Memory B cell (primary cell): ENCODE results near the gene CLVS2.

Source experiments
- ATAC-seq: fragments of 150-1000 bp; cut with Tn5 transposase; 2 replicates; pipeline ENCODE4 v1.10.0; 2021; ENCODE audit warnings: low read depth, mild to moderate bottlenecking, moderate library complexity
- DNase-seq, 2 donors: peaks; one replicate each; pipeline ENCODE4 v3.0.0; 2022; ENCODE audit warnings: low spot score in 2 of 2
- H3K27ac Mint-ChIP-seq: one replicate; pipeline ENCODE4 v1.8.0; 2022; ENCODE audit warnings: mild to moderate bottlenecking, moderate library complexity, mixed read lengths
- H3K27me3 Mint-ChIP-seq: one replicate; pipeline ENCODE4 v1.8.0; 2022; ENCODE audit warnings: mixed read lengths
- H3K36me3 Mint-ChIP-seq: one replicate; pipeline ENCODE4 v1.8.0; 2022; ENCODE audit warnings: mild to moderate bottlenecking, mixed read lengths
- H3K4me1 Mint-ChIP-seq: one replicate; pipeline ENCODE4 v1.8.0; 2022; ENCODE audit warnings: mixed read lengths
- H3K4me3 Mint-ChIP-seq: one replicate; pipeline ENCODE4 v1.8.0; 2022; ENCODE audit warnings: mild to moderate bottlenecking, moderate library complexity, mixed read lengths
- H3K9me3 Mint-ChIP-seq: one replicate; pipeline ENCODE4 v1.8.0; 2022; ENCODE audit warnings: mixed read lengths

Gene CLVS2, protein sequence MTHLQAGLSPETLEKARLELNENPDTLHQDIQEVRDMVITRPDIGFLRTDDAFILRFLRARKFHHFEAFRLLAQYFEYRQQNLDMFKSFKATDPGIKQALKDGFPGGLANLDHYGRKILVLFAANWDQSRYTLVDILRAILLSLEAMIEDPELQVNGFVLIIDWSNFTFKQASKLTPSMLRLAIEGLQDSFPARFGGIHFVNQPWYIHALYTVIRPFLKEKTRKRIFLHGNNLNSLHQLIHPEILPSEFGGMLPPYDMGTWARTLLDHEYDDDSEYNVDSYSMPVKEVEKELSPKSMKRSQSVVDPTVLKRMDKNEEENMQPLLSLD

DNA sequence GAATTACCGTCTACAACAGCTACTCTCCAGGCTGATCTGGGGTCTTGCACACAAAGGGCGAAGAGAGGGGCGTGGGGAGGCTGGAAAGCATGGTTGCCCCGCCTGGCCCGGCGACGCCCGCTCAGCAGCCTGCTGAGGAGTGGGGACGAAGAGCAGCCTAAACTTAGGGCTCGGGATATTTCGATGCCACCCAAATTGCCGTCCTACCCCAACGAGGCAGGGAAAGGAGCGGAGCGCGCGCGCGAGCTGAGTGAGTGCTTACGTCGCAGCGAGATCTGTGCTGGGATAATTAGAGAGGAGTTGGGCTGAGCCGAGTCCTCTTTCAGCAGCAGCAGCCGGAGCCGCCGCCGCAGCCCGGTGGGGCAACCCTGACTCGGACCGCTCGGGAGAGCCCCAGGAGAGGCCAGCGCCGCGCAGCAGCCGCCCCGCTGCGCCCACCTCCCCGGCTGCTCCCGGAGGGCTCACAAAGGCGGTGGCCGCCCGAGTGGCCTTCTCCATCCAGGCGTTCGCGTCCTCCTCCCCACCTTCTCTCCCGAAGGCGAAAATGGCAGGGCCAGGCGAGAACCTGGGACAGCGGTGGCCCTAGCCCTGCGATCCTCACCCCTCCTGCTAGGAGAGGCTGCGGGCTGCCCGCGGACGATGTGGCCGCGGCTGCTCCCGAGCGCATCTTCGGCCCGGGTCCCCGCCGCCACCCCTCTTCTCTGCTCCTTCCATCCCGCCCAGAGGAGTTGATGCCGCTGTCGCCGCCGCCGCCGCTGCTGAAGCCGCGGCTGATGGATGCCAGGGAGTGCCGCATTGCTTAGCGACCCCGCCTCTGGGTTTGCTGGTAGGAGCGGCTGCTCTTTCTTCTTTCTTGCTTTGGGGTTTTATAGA lies at the start of gene CLVS2:
Gene CLVS2 (plus strand): TSS at position 315 of the 873 bp plus-strand sequence. CDS start 1,543 bp downstream, outside the sequence.
- Mint-ChIP-seq H3K27me3 (peaks cover 9% of the 10 kb centered on the region), H3K27ac (no peak within 1 kb of the TSS), H3K4me3 (no peak within 1 kb of the TSS), H3K9me3 (peaks cover 2% of the 10 kb centered on the region), H3K36me3 (no peaks in the 10 kb centered on the region), H3K4me1 (no peaks in the 10 kb centered on the region)
- no peak for ATAC-seq
- no peak for DNase-seq

- H3K9me3 Mint-ChIP-seq: no peaks in the 10 kb centered on the region
- no peaks in the 10 kb centered on the region for H3K4me1 Mint-ChIP-seq
- H3K36me3 Mint-ChIP-seq: no peaks in the 10 kb centered on the region
- no peaks in the 10 kb centered on the region for H3K27me3 Mint-ChIP-seq
- ATAC-seq (no peak), DNase-seq (no peak)
- no peak overlapping the region for H3K27ac Mint-ChIP-seq
- H3K4me3 Mint-ChIP-seq: no peak overlapping the region
These were observed 48.7 kb upstream of the CLVS2 start for GRCh38 chr6:122947355-122947754.

GRCh38 chr6:122953766-122954165 lies 42.3 kb upstream of the CLVS2 start:
- no peaks in the 10 kb centered on the region for H3K27me3 Mint-ChIP-seq
- DNase-seq (no peak), ATAC-seq (no peak)
- H3K27ac Mint-ChIP-seq: no peak overlapping the region
- no peaks in the 10 kb centered on the region for H3K36me3 Mint-ChIP-seq
- peaks cover 6% of the 10 kb centered on the region for H3K9me3 Mint-ChIP-seq
- no peaks in the 10 kb centered on the region for H3K4me1 Mint-ChIP-seq
- no peak overlapping the region for H3K4me3 Mint-ChIP-seq

- H3K27ac Mint-ChIP-seq: no peak overlapping the region
- no peaks in the 10 kb centered on the region for H3K36me3 Mint-ChIP-seq
- no peak overlapping the region for H3K4me3 Mint-ChIP-seq
- no peak for ATAC-seq
- no peaks in the 10 kb centered on the region for H3K27me3 Mint-ChIP-seq
- no peaks in the 10 kb centered on the region for H3K4me1 Mint-ChIP-seq
- no peak for DNase-seq
- H3K9me3 Mint-ChIP-seq: peaks cover 11% of the 10 kb centered on the region
These were observed 39.7 kb upstream of the CLVS2 start for GRCh38 chr6:122956376-122956775.

DNA sequence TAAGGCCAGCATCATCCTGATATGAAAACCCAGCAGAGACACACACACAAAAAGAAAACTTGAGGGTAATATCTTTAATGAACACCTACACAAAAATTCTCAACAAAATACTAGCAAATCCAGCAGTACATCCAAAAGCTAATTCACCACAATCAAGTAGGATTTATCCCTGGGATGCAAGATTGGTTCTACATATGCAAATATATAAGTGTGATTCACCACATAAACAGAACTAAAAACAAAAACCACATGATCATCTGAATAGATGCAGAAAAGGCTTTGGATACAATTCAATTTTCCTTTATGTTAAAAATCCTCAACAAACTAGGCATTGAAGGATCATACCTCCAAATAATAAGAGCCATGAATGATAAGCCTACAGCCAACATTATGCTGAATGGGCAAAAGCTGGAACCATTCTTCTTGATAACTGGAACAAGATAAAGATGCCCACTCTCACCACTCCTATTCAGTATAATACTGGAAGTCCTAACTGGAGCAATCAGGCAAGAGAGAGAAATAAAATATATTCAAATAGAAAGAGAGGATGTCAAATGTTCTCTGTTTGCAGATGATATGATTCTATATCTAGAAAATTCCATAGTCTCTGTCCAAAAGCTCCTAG lies 33.9 kb upstream of the CLVS2 start:
- ATAC-seq (no peak), DNase-seq (no peak)
- H3K9me3 Mint-ChIP-seq: peaks cover 8% of the 10 kb centered on the region
- H3K27ac Mint-ChIP-seq: no peak overlapping the region
- H3K4me3 Mint-ChIP-seq: no peak overlapping the region
- H3K36me3 Mint-ChIP-seq: no peaks in the 10 kb centered on the region
- no peaks in the 10 kb centered on the region for H3K4me1 Mint-ChIP-seq
- no peaks in the 10 kb centered on the region for H3K27me3 Mint-ChIP-seq

DNA sequence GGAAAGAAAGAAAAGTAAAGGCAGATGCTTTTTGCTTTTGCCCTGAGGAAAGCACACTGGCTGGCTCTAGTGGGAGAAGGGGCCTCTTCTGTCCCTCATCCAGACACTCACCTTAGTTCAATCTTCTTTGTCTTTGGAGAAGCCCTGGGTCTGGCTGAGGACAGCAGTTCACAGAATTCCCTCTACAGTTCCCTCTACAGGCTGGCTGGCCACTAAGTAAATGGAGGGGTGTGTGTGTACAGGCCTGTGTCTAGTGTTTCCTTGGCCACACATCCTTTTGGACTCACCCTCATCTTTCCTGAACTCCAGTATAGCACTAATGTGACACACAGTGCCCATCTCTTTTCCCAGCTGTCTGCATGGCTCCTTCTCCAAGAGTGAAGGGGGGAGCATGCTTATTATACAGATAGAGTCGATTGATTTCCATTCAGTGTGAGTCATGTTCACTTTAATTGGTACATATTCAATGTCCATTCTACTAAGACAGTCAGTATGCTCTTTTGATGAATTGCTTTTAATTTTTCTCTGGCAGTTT lies 26.0 kb upstream of the CLVS2 start:
- ATAC-seq (no peak), DNase-seq (no peak)
- Mint-ChIP-seq H3K27ac (no peak overlapping the region), H3K36me3 (no peaks in the 10 kb centered on the region), H3K27me3 (no peaks in the 10 kb centered on the region), H3K4me1 (peaks cover 4% of the 10 kb centered on the region), H3K4me3 (no peak overlapping the region), H3K9me3 (no peaks in the 10 kb centered on the region)

DNA sequence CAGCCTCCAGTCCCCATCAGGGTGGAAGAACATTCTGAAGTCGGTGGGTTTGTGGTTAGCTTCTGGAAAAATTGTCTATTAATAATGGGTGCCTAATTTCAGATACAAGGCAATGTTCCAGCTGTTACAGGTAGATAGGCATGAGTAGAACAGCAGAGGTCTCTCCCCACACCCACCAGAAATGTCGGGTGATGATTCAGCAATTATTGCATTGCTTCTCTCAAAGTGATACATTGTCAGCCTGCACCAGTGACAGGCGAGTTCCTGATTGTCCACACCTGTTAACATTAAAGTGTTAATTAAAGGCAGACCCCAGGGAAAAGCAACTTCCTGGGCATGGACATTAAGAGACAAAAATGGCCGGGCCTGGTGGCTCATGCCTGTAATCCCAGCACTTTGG lies 18.9 kb upstream of the CLVS2 start:
- Mint-ChIP-seq H3K4me1 (peaks cover 4% of the 10 kb centered on the region), H3K4me3 (no peak overlapping the region), H3K9me3 (no peaks in the 10 kb centered on the region), H3K27me3 (no peaks in the 10 kb centered on the region), H3K27ac (no peak overlapping the region), H3K36me3 (no peaks in the 10 kb centered on the region)
- DNase-seq (no peak), ATAC-seq (no peak)

GRCh38 chr6:122984393-122984792 lies 11.6 kb upstream of the CLVS2 start:
- Mint-ChIP-seq H3K27me3 (no peaks in the 10 kb centered on the region), H3K9me3 (peaks cover 3% of the 10 kb centered on the region), H3K4me3 (no peak overlapping the region), H3K4me1 (no peaks in the 10 kb centered on the region), H3K36me3 (no peaks in the 10 kb centered on the region), H3K27ac (no peak overlapping the region)
- DNase-seq: no peak
- ATAC-seq: no peak

DNA sequence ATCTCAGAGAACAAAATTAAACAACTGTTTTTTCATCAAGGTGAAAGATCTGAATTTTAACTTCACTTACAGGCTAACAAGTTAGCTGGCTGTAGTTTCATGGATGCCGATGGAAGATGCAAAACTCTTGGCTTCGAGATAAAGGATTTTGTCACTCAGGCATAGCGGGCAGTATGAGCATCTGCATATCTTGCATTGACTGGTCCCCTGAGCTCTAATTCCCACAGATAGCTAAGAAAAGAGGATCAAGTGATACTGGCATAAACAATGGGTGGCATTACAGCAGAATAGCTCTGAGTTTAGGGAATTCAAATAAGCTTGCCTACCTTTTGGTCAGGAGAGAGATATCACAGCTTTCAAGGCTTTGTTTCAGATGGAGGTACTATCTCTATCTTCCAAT lies 1.8 kb upstream of the CLVS2 start:
- H3K9me3 Mint-ChIP-seq: peaks cover 4% of the 10 kb centered on the region
- no peak for ATAC-seq
- no peak overlapping the region for H3K27ac Mint-ChIP-seq

GRCh38 chr6:122996794-122997505 lies 915 bp downstream of the CLVS2 start:
- ATAC-seq (no peak), DNase-seq (no peak)
- H3K36me3 Mint-ChIP-seq: no peaks in the 10 kb centered on the region
- H3K27me3 Mint-ChIP-seq: peaks cover 9% of the 10 kb centered on the region
- H3K27ac Mint-ChIP-seq: no peak overlapping the region
- H3K9me3 Mint-ChIP-seq: no peaks in the 10 kb centered on the region
- H3K4me1 Mint-ChIP-seq: no peaks in the 10 kb centered on the region
- H3K4me3 Mint-ChIP-seq: no peak overlapping the region

More for the DNA sequence above, 1.8 kb upstream of the CLVS2 start:
- no peaks in the 10 kb centered on the region for H3K36me3 Mint-ChIP-seq
- H3K4me3 Mint-ChIP-seq: no peak overlapping the region
- H3K4me1 Mint-ChIP-seq: no peaks in the 10 kb centered on the region
- no peak for DNase-seq
- H3K27me3 Mint-ChIP-seq: peaks cover 9% of the 10 kb centered on the region

DNA sequence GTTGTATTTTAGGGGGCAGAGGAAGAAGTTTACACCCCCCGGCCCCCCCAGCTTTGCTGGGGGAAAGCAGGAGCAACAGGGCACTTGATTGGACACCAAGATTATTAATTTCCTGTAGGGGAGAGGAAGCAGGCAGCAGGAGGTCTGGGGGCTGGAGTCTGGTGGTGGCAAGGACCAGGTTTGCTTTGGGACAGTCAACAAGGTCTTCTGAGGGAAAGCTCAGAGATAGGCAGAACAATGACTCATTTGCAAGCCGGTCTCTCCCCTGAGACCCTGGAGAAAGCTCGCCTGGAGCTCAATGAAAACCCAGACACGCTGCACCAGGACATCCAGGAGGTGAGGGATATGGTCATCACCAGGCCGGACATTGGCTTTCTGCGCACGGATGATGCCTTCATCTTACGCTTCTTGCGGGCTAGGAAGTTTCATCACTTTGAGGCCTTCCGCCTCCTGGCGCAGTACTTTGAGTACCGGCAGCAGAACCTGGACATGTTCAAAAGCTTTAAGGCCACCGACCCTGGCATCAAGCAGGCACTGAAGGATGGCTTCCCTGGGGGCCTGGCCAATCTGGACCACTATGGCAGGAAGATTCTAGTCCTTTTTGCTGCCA lies 1.6 kb downstream of the CLVS2 start:
- Mint-ChIP-seq H3K4me3 (no peak overlapping the region), H3K9me3 (no peaks in the 10 kb centered on the region), H3K27me3 (peaks cover 9% of the 10 kb centered on the region), H3K4me1 (no peaks in the 10 kb centered on the region), H3K36me3 (no peaks in the 10 kb centered on the region), H3K27ac (no peak overlapping the region)
- no peak for ATAC-seq
- DNase-seq: no peak

DNA sequence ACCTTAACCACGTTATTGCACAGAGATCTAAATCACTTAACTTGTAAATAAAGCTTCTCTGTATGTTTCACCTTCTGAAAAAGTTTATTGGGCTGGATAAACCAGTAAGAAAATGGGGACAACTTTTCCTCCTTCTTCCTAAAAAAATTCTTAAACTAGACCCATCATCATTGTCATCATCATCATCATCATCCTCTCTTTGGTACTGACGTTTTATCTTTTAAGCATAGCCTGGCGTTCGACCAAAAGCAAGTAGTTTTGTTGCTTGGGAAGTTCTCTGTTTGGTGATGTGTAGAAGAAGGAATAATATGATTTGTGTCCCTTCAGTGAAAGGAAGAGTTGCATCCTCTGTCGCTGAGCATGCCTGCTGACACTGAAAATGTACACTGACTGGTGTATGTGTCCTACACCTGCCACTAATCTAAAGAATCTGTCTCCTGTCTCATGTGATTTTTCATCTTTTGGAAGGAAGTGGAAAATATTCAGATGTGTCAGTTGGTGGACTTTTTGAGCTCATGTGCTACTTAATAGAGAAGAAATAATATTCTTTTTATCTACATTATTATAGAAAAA lies 2.5 kb downstream of the CLVS2 start:
- DNase-seq (no peak), ATAC-seq (no peak)
- Mint-ChIP-seq H3K36me3 (no peaks in the 10 kb centered on the region), H3K9me3 (no peaks in the 10 kb centered on the region), H3K27me3 (peaks cover 9% of the 10 kb centered on the region), H3K27ac (no peak overlapping the region), H3K4me1 (no peaks in the 10 kb centered on the region), H3K4me3 (no peak overlapping the region)

GRCh38 chr6:123000244-123000770 lies 4.3 kb downstream of the CLVS2 start:
- Mint-ChIP-seq H3K9me3 (no peaks in the 10 kb centered on the region), H3K36me3 (no peaks in the 10 kb centered on the region), H3K4me3 (no peak overlapping the region), H3K27ac (no peak overlapping the region), H3K27me3 (peaks cover 6% of the 10 kb centered on the region), H3K4me1 (no peaks in the 10 kb centered on the region)
- no peak for DNase-seq
- no peak for ATAC-seq
